HepG2 (cell line): ENCODE data around the gene RNU7-1. TPM values are rescaled to one million over a fixed set of nuclear protein-coding genes. Genes with fewer than 3 reads are reported as not detected.

Experiments
- BRD4 ChIP-seq: sonication (generic); formaldehyde crosslinking; IDR thresholded peaks from 2 replicates; pipeline ENCODE4 v1.4.0; 2020; ENCODE audit warnings: missing genetic modification reagents
- KMT2B ChIP-seq: IDR thresholded peaks from 2 replicates; pipeline ENCODE4 v1.6.1; 2016; ENCODE audit warnings: missing genetic modification reagents, missing compliant biosample characterization
- MEF2D ChIP-seq: sonication (generic); formaldehyde crosslinking; IDR thresholded peaks from 2 replicates; pipeline ENCODE4 v1.5.1; 2020; ENCODE audit warnings: mild to moderate bottlenecking, missing genetic modification reagents
- NFKB2 ChIP-seq: sonication (generic); formaldehyde crosslinking; IDR thresholded peaks from 2 replicates; pipeline ENCODE4 v1.4.0; 2020; ENCODE audit warnings: missing genetic modification reagents, borderline replicate concordance
- PBX2 ChIP-seq: IDR thresholded peaks from 2 replicates; pipeline ENCODE4 v1.6.1; 2016; ENCODE audit warnings: control low read depth
- RBFOX2 ChIP-seq: fragments of 200-400 bp; formaldehyde crosslinking; IDR thresholded peaks from 2 replicates; pipeline ENCODE4 v1.6.1; 2017; ENCODE audit warnings: low read depth, mild to moderate bottlenecking, low read length
- SMAD1 ChIP-seq: sonication (generic); formaldehyde crosslinking; IDR thresholded peaks from 2 replicates; pipeline ENCODE4 v1.4.0; 2020; ENCODE audit warnings: missing genetic modification reagents, low read depth, mild to moderate bottlenecking, borderline replicate concordance
- TEF ChIP-seq: sonication (generic); formaldehyde crosslinking; IDR thresholded peaks from 2 replicates; pipeline ENCODE4 v1.5.0; 2020; ENCODE audit warnings: missing genetic modification reagents
- ZBTB14 ChIP-seq: sonication (generic); formaldehyde crosslinking; IDR thresholded peaks from 2 replicates; pipeline ENCODE4 v1.4.0; 2020; ENCODE audit warnings: missing genetic modification reagents
- ZBTB33 ChIP-seq: sonication (generic); formaldehyde crosslinking; IDR thresholded peaks from 2 replicates; pipeline ENCODE4 v1.4.0; 2020; ENCODE audit warnings: missing genetic modification reagents
- ZBTB38 ChIP-seq: sonication (generic); formaldehyde crosslinking; IDR thresholded peaks from 2 replicates; pipeline ENCODE4 v1.5.1; 2020; ENCODE audit warnings: mild to moderate bottlenecking, missing genetic modification reagents
- ZNF317 ChIP-seq: sonication (generic); formaldehyde crosslinking; IDR thresholded peaks from 2 replicates; pipeline ENCODE4 v1.5.0; 2020; ENCODE audit warnings: mild to moderate bottlenecking, missing genetic modification reagents
- ZNF350 ChIP-seq: sonication (generic); formaldehyde crosslinking; IDR thresholded peaks from 2 replicates; pipeline ENCODE4 v1.4.0; 2020; ENCODE audit warnings: mild to moderate bottlenecking, low read depth, missing genetic modification reagents, borderline replicate concordance
- ZNF572 ChIP-seq: sonication (generic); formaldehyde crosslinking; IDR thresholded peaks from 2 replicates; pipeline ENCODE4 v1.5.1; 2020; ENCODE audit warnings: mild to moderate bottlenecking, missing genetic modification reagents
- ZNF792 ChIP-seq: IDR thresholded peaks from 2 replicates; pipeline ENCODE4 v1.6.1; 2016
- ZNF891 ChIP-seq: sonication (generic); formaldehyde crosslinking; IDR thresholded peaks from 2 replicates; pipeline ENCODE4 v1.5.0; 2020; ENCODE audit warnings: mild to moderate bottlenecking, missing genetic modification reagents
- polyA plus RNA-seq, 8 experiments: library from polyadenylated mRNA; depleted of rRNA in 3 of 8; stranded (reverse) in 7 of 8; unstranded in 1 of 8; fragments of >200 nt; fragmentation: Illumina TruSeq in 4 of 8; extraction: Trizol in 4 of 8; gene quantifications; 2 replicates each; pipeline versions ENCODE4 v1.2.1 to v1.2.3, GENCODE V29; 2011 to 2016; ENCODE audit warnings: low read depth in 4 of 8, missing spikeins in 1 of 8, mixed read lengths in 1 of 8; ENCODE audit not compliant: insufficient read depth in 1 of 8
- total RNA-seq, 5 experiments: library from RNA; depleted of rRNA; stranded (reverse); fragments of >200 nt; fragmentation: Illumina TruSeq; extraction: Trizol; gene quantifications; 2 replicates each; pipeline ENCODE4 v1.2.3, GENCODE V29; 2016; ENCODE audit warnings: low read depth in 1 of 5
- TF ChIP-seq, protein P1 (sequence below): sonication (generic); formaldehyde crosslinking; IDR thresholded peaks from 2 replicates; pipeline ENCODE4 v1.4.0; 2020; ENCODE audit warnings: mild to moderate bottlenecking, missing genetic modification reagents
- TF ChIP-seq, protein P2 (sequence below): sonication (generic); formaldehyde crosslinking; IDR thresholded peaks from 2 replicates; pipeline ENCODE4 v1.4.0; 2020; ENCODE audit warnings: missing genetic modification reagents, borderline replicate concordance

Gene RNU7-1
- total and polyA plus RNA-seq, 2 of the 13 experiments (the other 11 are each of a cell fraction or from before 2014, with no cell fraction given): not detected

- TF ChIP-seq ZBTB33 (CRISPR knock-in tag) (peak; percentile 76), TEF (no peak), MEF2D (CRISPR knock-in tag) (no peak), BRD4 (CRISPR knock-in tag) (peak; percentile 69; the same call in 1 of the 2 replicates), ZBTB38 (CRISPR knock-in tag) (peak; percentile 90), ZNF792 (CRISPR knock-in tag) (0 out of 2 replicates have a peak, but pooled peaks have one; percentile 12), SMAD1 (CRISPR knock-in tag) (no peak), KMT2B (CRISPR knock-in tag) (0 out of 2 replicates have a peak, but pooled peaks have one; percentile 5), ZNF572 (CRISPR knock-in tag) (0 out of 2 replicates have a peak, but pooled peaks have one; percentile 35), ZNF317 (CRISPR knock-in tag) (0 out of 2 replicates have a peak, but pooled peaks have one; percentile 11), ZBTB14 (no peak), ZNF350 (CRISPR knock-in tag) (0 out of 2 replicates have a peak, but pooled peaks have one; percentile 6), PBX2 (CRISPR knock-in tag) (no peak), ZNF891 (CRISPR knock-in tag) (peak; percentile 30; the same call in 1 of the 2 replicates), RBFOX2 (0 out of 2 replicates have a peak, but pooled peaks have one; percentile 19), NFKB2 (CRISPR knock-in tag) (no peak)
- TF ChIP-seq, protein P1, sequence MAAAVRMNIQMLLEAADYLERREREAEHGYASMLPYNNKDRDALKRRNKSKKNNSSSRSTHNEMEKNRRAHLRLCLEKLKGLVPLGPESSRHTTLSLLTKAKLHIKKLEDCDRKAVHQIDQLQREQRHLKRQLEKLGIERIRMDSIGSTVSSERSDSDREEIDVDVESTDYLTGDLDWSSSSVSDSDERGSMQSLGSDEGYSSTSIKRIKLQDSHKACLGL: peak; percentile 60; the same call in 1 of the 2 replicates
- TF ChIP-seq, protein P2, sequence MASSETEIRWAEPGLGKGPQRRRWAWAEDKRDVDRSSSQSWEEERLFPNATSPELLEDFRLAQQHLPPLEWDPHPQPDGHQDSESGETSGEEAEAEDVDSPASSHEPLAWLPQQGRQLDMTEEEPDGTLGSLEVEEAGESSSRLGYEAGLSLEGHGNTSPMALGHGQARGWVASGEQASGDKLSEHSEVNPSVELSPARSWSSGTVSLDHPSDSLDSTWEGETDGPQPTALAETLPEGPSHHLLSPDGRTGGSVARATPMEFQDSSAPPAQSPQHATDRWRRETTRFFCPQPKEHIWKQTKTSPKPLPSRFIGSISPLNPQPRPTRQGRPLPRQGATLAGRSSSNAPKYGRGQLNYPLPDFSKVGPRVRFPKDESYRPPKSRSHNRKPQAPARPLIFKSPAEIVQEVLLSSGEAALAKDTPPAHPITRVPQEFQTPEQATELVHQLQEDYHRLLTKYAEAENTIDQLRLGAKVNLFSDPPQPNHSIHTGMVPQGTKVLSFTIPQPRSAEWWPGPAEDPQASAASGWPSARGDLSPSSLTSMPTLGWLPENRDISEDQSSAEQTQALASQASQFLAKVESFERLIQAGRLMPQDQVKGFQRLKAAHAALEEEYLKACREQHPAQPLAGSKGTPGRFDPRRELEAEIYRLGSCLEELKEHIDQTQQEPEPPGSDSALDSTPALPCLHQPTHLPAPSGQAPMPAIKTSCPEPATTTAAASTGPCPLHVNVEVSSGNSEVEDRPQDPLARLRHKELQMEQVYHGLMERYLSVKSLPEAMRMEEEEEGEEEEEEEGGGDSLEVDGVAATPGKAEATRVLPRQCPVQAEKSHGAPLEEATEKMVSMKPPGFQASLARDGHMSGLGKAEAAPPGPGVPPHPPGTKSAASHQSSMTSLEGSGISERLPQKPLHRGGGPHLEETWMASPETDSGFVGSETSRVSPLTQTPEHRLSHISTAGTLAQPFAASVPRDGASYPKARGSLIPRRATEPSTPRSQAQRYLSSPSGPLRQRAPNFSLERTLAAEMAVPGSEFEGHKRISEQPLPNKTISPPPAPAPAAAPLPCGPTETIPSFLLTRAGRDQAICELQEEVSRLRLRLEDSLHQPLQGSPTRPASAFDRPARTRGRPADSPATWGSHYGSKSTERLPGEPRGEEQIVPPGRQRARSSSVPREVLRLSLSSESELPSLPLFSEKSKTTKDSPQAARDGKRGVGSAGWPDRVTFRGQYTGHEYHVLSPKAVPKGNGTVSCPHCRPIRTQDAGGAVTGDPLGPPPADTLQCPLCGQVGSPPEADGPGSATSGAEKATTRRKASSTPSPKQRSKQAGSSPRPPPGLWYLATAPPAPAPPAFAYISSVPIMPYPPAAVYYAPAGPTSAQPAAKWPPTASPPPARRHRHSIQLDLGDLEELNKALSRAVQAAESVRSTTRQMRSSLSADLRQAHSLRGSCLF (CRISPR knock-in tag): 0 out of 2 replicates have a peak, but pooled peaks have one; percentile 59
Measured at GRCh38 chr12:6962285-6963015, 18.8 kb downstream of the RNU7-1 start (continued).
